GM23248 (cell line): ENCODE results near the gene CPM.

ENCODE experiments used
- EZH2 ChIP-seq: fragments of 200-600 bp; sonication (generic); IDR thresholded peaks from 2 replicates; pipeline ENCODE4 v1.6.1; 2018; ENCODE audit warnings: antibody characterized with exemption, mild to moderate bottlenecking; ENCODE audit not compliant: insufficient read depth, poor library complexity, severe bottlenecking
- EZH2phosphoT487 ChIP-seq: fragments of 200-600 bp; sonication (generic); IDR thresholded peaks from 2 replicates; pipeline ENCODE4 v1.6.1; 2018; ENCODE audit warnings: antibody characterized with exemption, moderate library complexity, mild to moderate bottlenecking, low read depth; ENCODE audit not compliant: insufficient read depth

DNA sequence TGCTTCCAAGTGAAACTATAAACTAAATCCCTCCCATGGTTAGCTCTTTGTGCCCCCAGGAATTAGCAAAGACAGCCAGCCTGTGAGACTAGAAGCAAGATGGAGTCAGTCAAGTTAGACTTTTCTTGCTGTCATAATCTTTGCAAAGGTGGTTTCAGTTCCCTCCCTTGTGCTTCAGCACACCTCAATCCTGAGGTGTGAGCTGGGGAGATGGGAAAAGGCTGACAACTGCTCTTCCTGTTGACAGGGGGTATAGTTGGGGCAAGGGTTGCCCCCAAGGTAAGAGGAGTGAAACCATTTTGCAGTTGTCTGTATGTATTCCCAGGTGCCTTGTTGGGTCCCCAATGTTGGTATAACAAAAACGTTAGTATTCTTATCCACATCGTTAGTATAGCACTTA lies 12.3 kb upstream of the CPM start:
- TF ChIP-seq EZH2phosphoT487 = no peak
- TF ChIP-seq EZH2 = no peak
